SU-DHL-6 (cell line): ENCODE data around the gene NPAS1.

ENCODE experiments used
- H2AFZ ChIP-seq: fragments of 200-600 bp; sonication (generic); 2 replicates; pipeline ENCODE4 v1.6.1; 2014; ENCODE audit warnings: low read depth, mild to moderate bottlenecking, moderate library complexity, mixed read lengths, antibody characterized with exemption, low read length; ENCODE audit not compliant: severe bottlenecking
- H3F3A ChIP-seq: fragments of 200-600 bp; shearing (Covaris generic); 2 replicates; pipeline ENCODE4 v1.6.0; 2016; ENCODE audit warnings: antibody characterized with exemption, mild to moderate bottlenecking; ENCODE audit not compliant: insufficient read depth
- H3K27ac ChIP-seq: fragments of 200-600 bp; sonication (generic); 2 replicates; pipeline ENCODE4 v1.5.1; 2016; ENCODE audit warnings: low read depth, mild to moderate bottlenecking, low read length, moderate library complexity, mixed read lengths
- H3K27me3 ChIP-seq: fragments of 200-600 bp; sonication (generic), shearing (Covaris generic); 2 replicates; pipeline ENCODE4 v1.6.0; 2014; ENCODE audit warnings: mild to moderate bottlenecking, low read length
- H3K36me3 ChIP-seq: fragments of 200-600 bp; sonication (generic); 2 replicates; pipeline ENCODE4 v1.6.1; 2014; ENCODE audit warnings: mild to moderate bottlenecking, low read length, mixed read lengths
- H3K4me2 ChIP-seq: fragments of 300-600, 200-600 bp; shearing (Covaris generic), sonication (generic); 2 replicates; pipeline ENCODE4 v1.6.0; 2014; ENCODE audit warnings: low read length, low read depth, mild to moderate bottlenecking; ENCODE audit not compliant: poor library complexity, severe bottlenecking
- H3K4me3 ChIP-seq: fragments of 200-600 bp; sonication (generic); 2 replicates; pipeline ENCODE4 v1.5.1; 2014; ENCODE audit warnings: antibody characterized with exemption, low read length, mild to moderate bottlenecking, mixed read lengths; ENCODE audit not compliant: insufficient read depth, poor library complexity, severe bottlenecking
- H3K79me2 ChIP-seq: fragments of 200-600 bp; sonication (generic); 2 replicates; pipeline ENCODE4 v1.6.1; 2014; ENCODE audit warnings: mild to moderate bottlenecking, low read length, moderate library complexity; ENCODE audit not compliant: insufficient read depth
- H3K9ac ChIP-seq: fragments of 200-600 bp; sonication (generic); 2 replicates; pipeline ENCODE4 v1.7.0; 2014; ENCODE audit warnings: mild to moderate bottlenecking, low read length
- H3K9me2 ChIP-seq: fragments of 200-600 bp; sonication (generic); replicated peaks from 2 replicates; pipeline ENCODE4 v1.6.1; 2014; ENCODE audit warnings: low read length; ENCODE audit not compliant: insufficient read depth
- H3K9me3 ChIP-seq: fragments of 200-600 bp; sonication (generic); 2 replicates; pipeline ENCODE4 v1.6.1; 2014; ENCODE audit warnings: low read length, mixed read lengths; ENCODE audit not compliant: insufficient read depth
- H4K20me1 ChIP-seq: fragments of 200-600 bp; sonication (generic); 2 replicates; pipeline ENCODE4 v1.6.1; 2014; ENCODE audit warnings: low read depth, mild to moderate bottlenecking, antibody characterized with exemption, low read length, moderate library complexity, mixed read lengths
- EZH2phosphoT487 ChIP-seq: fragments of 200-600 bp; sonication (generic), shearing (Covaris generic); conservative IDR thresholded peaks from 2 replicates; pipeline ENCODE4 v1.6.1; 2018; ENCODE audit warnings: mild to moderate bottlenecking, antibody characterized with exemption, low read length, moderate library complexity, mixed read lengths
- TF ChIP-seq, protein P1 (sequence below): fragments of 200-600 bp; sonication (generic); IDR thresholded peaks from one replicate; pipeline ENCODE4 v1.5.1; 2017; ENCODE audit warnings: antibody characterized with exemption, mild to moderate bottlenecking, low read length, moderate library complexity; ENCODE audit not compliant: insufficient read depth, poor library complexity, severe bottlenecking

Gene NPAS1

DNA sequence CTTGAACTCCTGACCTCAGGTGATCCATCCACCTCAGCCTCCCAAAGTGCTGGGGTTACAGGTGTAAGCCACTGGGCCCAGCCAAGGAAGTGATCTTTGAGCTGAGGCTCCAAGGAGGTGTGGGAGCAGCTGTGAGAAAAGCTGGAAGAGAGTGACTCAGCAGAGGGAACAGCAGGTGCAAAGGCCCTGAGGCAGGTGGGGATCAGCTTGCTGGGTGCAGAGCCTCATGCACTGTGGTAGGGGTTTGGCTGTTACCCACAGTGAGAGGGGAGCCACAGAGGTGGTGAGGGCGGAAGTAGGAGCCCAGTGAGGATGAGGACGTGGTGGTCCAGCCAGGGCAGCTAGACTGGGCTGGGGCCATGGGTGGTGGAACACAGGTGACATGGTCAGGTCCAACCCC, 6.5 kb downstream of the NPAS1 start:
- TF ChIP-seq, protein P1, sequence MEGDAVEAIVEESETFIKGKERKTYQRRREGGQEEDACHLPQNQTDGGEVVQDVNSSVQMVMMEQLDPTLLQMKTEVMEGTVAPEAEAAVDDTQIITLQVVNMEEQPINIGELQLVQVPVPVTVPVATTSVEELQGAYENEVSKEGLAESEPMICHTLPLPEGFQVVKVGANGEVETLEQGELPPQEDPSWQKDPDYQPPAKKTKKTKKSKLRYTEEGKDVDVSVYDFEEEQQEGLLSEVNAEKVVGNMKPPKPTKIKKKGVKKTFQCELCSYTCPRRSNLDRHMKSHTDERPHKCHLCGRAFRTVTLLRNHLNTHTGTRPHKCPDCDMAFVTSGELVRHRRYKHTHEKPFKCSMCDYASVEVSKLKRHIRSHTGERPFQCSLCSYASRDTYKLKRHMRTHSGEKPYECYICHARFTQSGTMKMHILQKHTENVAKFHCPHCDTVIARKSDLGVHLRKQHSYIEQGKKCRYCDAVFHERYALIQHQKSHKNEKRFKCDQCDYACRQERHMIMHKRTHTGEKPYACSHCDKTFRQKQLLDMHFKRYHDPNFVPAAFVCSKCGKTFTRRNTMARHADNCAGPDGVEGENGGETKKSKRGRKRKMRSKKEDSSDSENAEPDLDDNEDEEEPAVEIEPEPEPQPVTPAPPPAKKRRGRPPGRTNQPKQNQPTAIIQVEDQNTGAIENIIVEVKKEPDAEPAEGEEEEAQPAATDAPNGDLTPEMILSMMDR, result no peak
- TF ChIP-seq EZH2phosphoT487, result no peak
- no peaks in the 10 kb centered on the region for H3K79me2 ChIP-seq
- no peaks in the 10 kb centered on the region for H3K9me2 ChIP-seq
- no peaks in the 10 kb centered on the region for H3K36me3 ChIP-seq
- H3K4me3 ChIP-seq, result no peak overlapping the region
- H3K9me3 ChIP-seq, result no peaks in the 10 kb centered on the region
- no peaks in the 10 kb centered on the region for H3F3A ChIP-seq
- no peaks in the 10 kb centered on the region for H4K20me1 ChIP-seq
- H3K27ac ChIP-seq, result no peak overlapping the region
- H3K9ac ChIP-seq, result no peak overlapping the region
- no peak overlapping the region for H3K4me2 ChIP-seq
- no peaks in the 10 kb centered on the region for H3K27me3 ChIP-seq
- H2AFZ ChIP-seq, result no peak overlapping the region

GRCh38 chr19:47026889-47027288, 7.3 kb downstream of the NPAS1 start:
- Histone ChIP-seq H3K27me3 (no peaks in the 10 kb centered on the region), H3K36me3 (no peaks in the 10 kb centered on the region), H3K9me3 (no peaks in the 10 kb centered on the region), H3K9me2 (no peaks in the 10 kb centered on the region), H4K20me1 (no peaks in the 10 kb centered on the region), H3K9ac (no peak overlapping the region), H3K27ac (no peak overlapping the region), H3K4me3 (no peak overlapping the region), H3K79me2 (no peaks in the 10 kb centered on the region), H2AFZ (no peak overlapping the region), H3K4me2 (no peak overlapping the region), H3F3A (no peaks in the 10 kb centered on the region)
- no peak for TF ChIP-seq EZH2phosphoT487
- TF ChIP-seq, protein P1, result no peak

GRCh38 chr19:47027586-47028088, 8.0 kb downstream of the NPAS1 start:
- Histone ChIP-seq H3K9me2 (no peaks in the 10 kb centered on the region), H3F3A (no peaks in the 10 kb centered on the region), H2AFZ (no peak overlapping the region), H3K79me2 (no peaks in the 10 kb centered on the region), H3K9me3 (no peaks in the 10 kb centered on the region), H3K27ac (no peak overlapping the region), H3K27me3 (no peaks in the 10 kb centered on the region), H3K4me3 (no peak overlapping the region), H3K4me2 (no peak overlapping the region), H4K20me1 (no peaks in the 10 kb centered on the region), H3K9ac (no peak overlapping the region), H3K36me3 (no peaks in the 10 kb centered on the region)
- TF ChIP-seq, protein P1, result no peak
- TF ChIP-seq EZH2phosphoT487, result no peak
